GM12878 (cell line): ENCODE results near the gene SCYL1. TPM values are rescaled to one million over a fixed set of nuclear protein-coding genes. Genes with fewer than 3 reads are reported as not detected.

ENCODE experiments used
- ATF7 ChIP-seq: fragments of 450-650 bp; IDR thresholded peaks from 2 replicates; pipeline ENCODE4 v1.6.1; 2016; ENCODE audit warnings: low read depth, mild to moderate bottlenecking
- BACH1 ChIP-seq: fragments of 450-650 bp; IDR thresholded peaks from 2 replicates; pipeline ENCODE4 v1.6.1; 2017; ENCODE audit warnings: mild to moderate bottlenecking, borderline replicate concordance
- CHD4 ChIP-seq: fragments of 200-600 bp; sonication (generic); IDR thresholded peaks from 2 replicates; pipeline ENCODE4 v1.6.1; 2016; ENCODE audit warnings: mild to moderate bottlenecking
- EED ChIP-seq: sonication (generic); IDR thresholded peaks from 2 replicates; pipeline ENCODE4 v1.6.1; 2016; ENCODE audit warnings: antibody characterized with exemption, low read depth
- FOXM1 ChIP-seq: IDR thresholded peaks from 2 replicates; pipeline ENCODE4 v1.6.1; 2012; ENCODE audit warnings: low read depth, mild to moderate bottlenecking, inconsistent platforms, low read length, moderate library complexity
- HDAC6 ChIP-seq: fragments of 200-600 bp; sonication (generic); IDR thresholded peaks from one replicate; pipeline ENCODE4 v1.8.0; 2017; ENCODE audit warnings: antibody characterized with exemption; ENCODE audit not compliant: unreplicated experiment
- LARP7 ChIP-seq: fragments of 450-650 bp; IDR thresholded peaks from 2 replicates; pipeline ENCODE4 v1.6.1; 2017; ENCODE audit warnings: mild to moderate bottlenecking
- MEF2A ChIP-seq: IDR thresholded peaks from 2 replicates; pipeline ENCODE4 v1.6.1; 2011; ENCODE audit warnings: low read depth, mild to moderate bottlenecking, low read length, moderate library complexity; ENCODE audit not compliant: insufficient read depth
- MEF2B ChIP-seq: fragments of 450-650 bp; IDR thresholded peaks from 2 replicates; pipeline ENCODE4 v1.6.1; 2018; ENCODE audit warnings: mild to moderate bottlenecking, moderate library complexity; ENCODE audit not compliant: partially characterized antibody, poor library complexity, severe bottlenecking
- MYB ChIP-seq: fragments of 150-350 bp; IDR thresholded peaks from 2 replicates; pipeline ENCODE4 v1.6.1; 2014; ENCODE audit warnings: mild to moderate bottlenecking, low read depth, low read length, borderline replicate concordance
- NFYB ChIP-seq: IDR thresholded peaks from 2 replicates; pipeline ENCODE4 v1.6.1; 2011; ENCODE audit warnings: low read depth, mild to moderate bottlenecking, low read length, improper control_type of control experiment, moderate library complexity; ENCODE audit not compliant: insufficient read depth
- NR2C2 ChIP-seq: IDR thresholded peaks from 2 replicates; pipeline ENCODE4 v1.6.1; 2011; ENCODE audit warnings: borderline replicate concordance, low read depth; ENCODE audit not compliant: control insufficient read depth, insufficient read length
- NRF1 ChIP-seq: conservative IDR thresholded peaks from 2 replicates; pipeline ENCODE4 v1.6.1; 2011; ENCODE audit warnings: mild to moderate bottlenecking, low read depth, low read length, improper control_type of control experiment
- PKNOX1 ChIP-seq: fragments of 450-650 bp; IDR thresholded peaks from 2 replicates; pipeline ENCODE4 v1.6.1; 2016; ENCODE audit warnings: mild to moderate bottlenecking
- YBX1 ChIP-seq: fragments of 450-650 bp; IDR thresholded peaks from 2 replicates; pipeline ENCODE4 v1.6.1; 2016; ENCODE audit warnings: antibody characterized with exemption
- YY1 ChIP-seq: IDR thresholded peaks from 2 replicates; pipeline ENCODE4 v1.6.1; 2011; ENCODE audit warnings: low read depth, mild to moderate bottlenecking, low read length
- ZSCAN29 ChIP-seq: fragments of 450-650 bp; IDR thresholded peaks from 2 replicates; pipeline ENCODE4 v1.6.1; 2017; ENCODE audit warnings: mild to moderate bottlenecking, moderate library complexity
- ZZZ3 ChIP-seq: IDR thresholded peaks from 2 replicates; pipeline ENCODE4 v1.6.1; 2011; ENCODE audit warnings: low read depth; ENCODE audit not compliant: control insufficient read depth, insufficient read length
- polyA plus RNA-seq, 11 experiments: library from polyadenylated mRNA; depleted of rRNA in 4 of 11; unstranded in 6 of 11; stranded (reverse) in 5 of 11; fragments of >200 nt; fragmentation: Nextera tagmentation in 4 of 11; fragmentation: Illumina TruSeq in 1 of 11; extraction: Ambion mirVana in 4 of 11; extraction: Trizol in 1 of 11; gene quantifications; 1 replicate in 1 of 11; 2 replicates in 10 of 11; pipeline versions ENCODE4 v1.2.1 to v1.2.3, GENCODE V29; 2011 to 2016; ENCODE audit warnings: inconsistent platforms in 2 of 11, missing spikeins in 2 of 11, low read depth in 1 of 11
- total RNA-seq, 4 experiments: library from RNA; depleted of rRNA in 3 of 4; stranded (reverse); fragments of >200 nt in 3 of 4; fragmentation: Illumina TruSeq in 1 of 4; extraction: Trizol in 1 of 4; gene quantifications; 2 replicates each; pipeline versions ENCODE4 v1.2.1 to v1.2.3, GENCODE V29; 2013 to 2021
- TF ChIP-seq, protein P1 (sequence below): IDR thresholded peaks from 2 replicates; pipeline ENCODE4 v1.6.1; 2012; ENCODE audit warnings: low read depth, low read length, improper control_type of control experiment
- TF ChIP-seq, protein P2 (sequence below): fragments of 450-650 bp; IDR thresholded peaks from 2 replicates; pipeline ENCODE4 v1.6.1; 2017; ENCODE audit warnings: low read depth, mild to moderate bottlenecking, moderate library complexity
- TF ChIP-seq, protein P3 (sequence below): fragments of 450-650 bp; conservative IDR thresholded peaks from 2 replicates; pipeline ENCODE4 v1.6.1; 2017; ENCODE audit warnings: mild to moderate bottlenecking, moderate library complexity
- TF ChIP-seq, protein P4 (sequence below): fragments of 450-650 bp; formaldehyde crosslinking; IDR thresholded peaks from 2 replicates; pipeline ENCODE4 v1.4.0; 2022; ENCODE audit warnings: mild to moderate bottlenecking, moderate library complexity

The SCYL1 gene
- total and polyA plus RNA-seq, 10 of the 15 experiments (the other 5 are each of a cell fraction or from before 2014, with no cell fraction given) = 0.80 to 82.7 (median 51.2) TPM

- peak; percentile 34; the same call in 1 of the 2 replicates for TF ChIP-seq PKNOX1
- peak; percentile 98 for TF ChIP-seq EED
- TF ChIP-seq NRF1 = no peak
- TF ChIP-seq MEF2A = no peak
- TF ChIP-seq FOXM1 = no peak
- TF ChIP-seq, protein P1, sequence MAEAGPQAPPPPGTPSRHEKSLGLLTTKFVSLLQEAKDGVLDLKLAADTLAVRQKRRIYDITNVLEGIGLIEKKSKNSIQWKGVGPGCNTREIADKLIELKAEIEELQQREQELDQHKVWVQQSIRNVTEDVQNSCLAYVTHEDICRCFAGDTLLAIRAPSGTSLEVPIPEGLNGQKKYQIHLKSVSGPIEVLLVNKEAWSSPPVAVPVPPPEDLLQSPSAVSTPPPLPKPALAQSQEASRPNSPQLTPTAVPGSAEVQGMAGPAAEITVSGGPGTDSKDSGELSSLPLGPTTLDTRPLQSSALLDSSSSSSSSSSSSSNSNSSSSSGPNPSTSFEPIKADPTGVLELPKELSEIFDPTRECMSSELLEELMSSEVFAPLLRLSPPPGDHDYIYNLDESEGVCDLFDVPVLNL = no peak
- TF ChIP-seq, protein P2, sequence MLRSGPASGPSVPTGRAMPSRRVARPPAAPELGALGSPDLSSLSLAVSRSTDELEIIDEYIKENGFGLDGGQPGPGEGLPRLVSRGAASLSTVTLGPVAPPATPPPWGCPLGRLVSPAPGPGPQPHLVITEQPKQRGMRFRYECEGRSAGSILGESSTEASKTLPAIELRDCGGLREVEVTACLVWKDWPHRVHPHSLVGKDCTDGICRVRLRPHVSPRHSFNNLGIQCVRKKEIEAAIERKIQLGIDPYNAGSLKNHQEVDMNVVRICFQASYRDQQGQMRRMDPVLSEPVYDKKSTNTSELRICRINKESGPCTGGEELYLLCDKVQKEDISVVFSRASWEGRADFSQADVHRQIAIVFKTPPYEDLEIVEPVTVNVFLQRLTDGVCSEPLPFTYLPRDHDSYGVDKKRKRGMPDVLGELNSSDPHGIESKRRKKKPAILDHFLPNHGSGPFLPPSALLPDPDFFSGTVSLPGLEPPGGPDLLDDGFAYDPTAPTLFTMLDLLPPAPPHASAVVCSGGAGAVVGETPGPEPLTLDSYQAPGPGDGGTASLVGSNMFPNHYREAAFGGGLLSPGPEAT = peak; percentile 57; the same call in 1 of the 2 replicates
- TF ChIP-seq NFYB = no peak
- TF ChIP-seq ATF7 = peak; percentile 25; the same call in 1 of the 2 replicates
- no peak for TF ChIP-seq ZZZ3
- TF ChIP-seq MEF2B = peak; percentile 21
- TF ChIP-seq BACH1 = no peak
- TF ChIP-seq YY1 = no peak
- no peak for TF ChIP-seq NR2C2
- TF ChIP-seq LARP7 = no peak; the same call in none of the 2 replicates
- TF ChIP-seq ZSCAN29 = no peak
- TF ChIP-seq CHD4 = no peak
- TF ChIP-seq, protein P3, sequence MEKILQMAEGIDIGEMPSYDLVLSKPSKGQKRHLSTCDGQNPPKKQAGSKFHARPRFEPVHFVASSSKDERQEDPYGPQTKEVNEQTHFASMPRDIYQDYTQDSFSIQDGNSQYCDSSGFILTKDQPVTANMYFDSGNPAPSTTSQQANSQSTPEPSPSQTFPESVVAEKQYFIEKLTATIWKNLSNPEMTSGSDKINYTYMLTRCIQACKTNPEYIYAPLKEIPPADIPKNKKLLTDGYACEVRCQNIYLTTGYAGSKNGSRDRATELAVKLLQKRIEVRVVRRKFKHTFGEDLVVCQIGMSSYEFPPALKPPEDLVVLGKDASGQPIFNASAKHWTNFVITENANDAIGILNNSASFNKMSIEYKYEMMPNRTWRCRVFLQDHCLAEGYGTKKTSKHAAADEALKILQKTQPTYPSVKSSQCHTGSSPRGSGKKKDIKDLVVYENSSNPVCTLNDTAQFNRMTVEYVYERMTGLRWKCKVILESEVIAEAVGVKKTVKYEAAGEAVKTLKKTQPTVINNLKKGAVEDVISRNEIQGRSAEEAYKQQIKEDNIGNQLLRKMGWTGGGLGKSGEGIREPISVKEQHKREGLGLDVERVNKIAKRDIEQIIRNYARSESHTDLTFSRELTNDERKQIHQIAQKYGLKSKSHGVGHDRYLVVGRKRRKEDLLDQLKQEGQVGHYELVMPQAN = 0 out of 2 replicates have a peak, but pooled peaks have one; percentile 10
- no peak for TF ChIP-seq YBX1
- TF ChIP-seq, protein P4, sequence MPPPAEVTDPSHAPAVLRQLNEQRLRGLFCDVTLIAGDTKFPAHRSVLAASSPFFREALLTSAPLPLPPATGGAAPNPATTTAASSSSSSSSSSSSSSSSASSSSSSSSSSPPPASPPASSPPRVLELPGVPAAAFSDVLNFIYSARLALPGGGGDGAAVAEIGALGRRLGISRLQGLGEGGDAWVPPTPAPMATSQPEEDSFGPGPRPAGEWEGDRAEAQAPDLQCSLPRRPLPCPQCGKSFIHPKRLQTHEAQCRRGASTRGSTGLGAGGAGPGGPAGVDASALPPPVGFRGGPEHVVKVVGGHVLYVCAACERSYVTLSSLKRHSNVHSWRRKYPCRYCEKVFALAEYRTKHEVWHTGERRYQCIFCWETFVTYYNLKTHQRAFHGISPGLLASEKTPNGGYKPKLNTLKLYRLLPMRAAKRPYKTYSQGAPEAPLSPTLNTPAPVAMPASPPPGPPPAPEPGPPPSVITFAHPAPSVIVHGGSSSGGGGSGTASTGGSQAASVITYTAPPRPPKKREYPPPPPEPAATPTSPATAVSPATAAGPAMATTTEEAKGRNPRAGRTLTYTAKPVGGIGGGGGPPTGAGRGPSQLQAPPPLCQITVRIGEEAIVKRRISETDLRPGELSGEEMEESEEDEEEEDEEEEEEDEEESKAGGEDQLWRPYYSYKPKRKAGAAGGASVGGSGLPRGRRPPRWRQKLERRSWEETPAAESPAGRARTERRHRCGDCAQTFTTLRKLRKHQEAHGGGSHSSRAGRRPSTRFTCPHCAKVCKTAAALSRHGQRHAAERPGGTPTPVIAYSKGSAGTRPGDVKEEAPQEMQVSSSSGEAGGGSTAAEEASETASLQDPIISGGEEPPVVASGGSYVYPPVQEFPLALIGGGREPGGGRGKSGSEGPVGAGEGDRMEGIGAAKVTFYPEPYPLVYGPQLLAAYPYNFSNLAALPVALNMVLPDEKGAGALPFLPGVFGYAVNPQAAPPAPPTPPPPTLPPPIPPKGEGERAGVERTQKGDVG (CRISPR knock-in tag) = no peak
- TF ChIP-seq MYB = no peak
- no peak for TF ChIP-seq HDAC6
Measured at GRCh38 chr11:65575568-65576231, 50.8 kb downstream of the SCYL1 start, which contains the start of gene EHBP1L1 (continued).
